Dedifferentiated amniotic fluid mesenchymal stem cell (primary cell): ENCODE results near the gene PARK7.

Experiments
- DNase-seq: peaks from one replicate; pipeline ENCODE4 v3.0.0-alpha.2; 2016; ENCODE audit errors: extremely low spot score

The PARK7 gene

DNA sequence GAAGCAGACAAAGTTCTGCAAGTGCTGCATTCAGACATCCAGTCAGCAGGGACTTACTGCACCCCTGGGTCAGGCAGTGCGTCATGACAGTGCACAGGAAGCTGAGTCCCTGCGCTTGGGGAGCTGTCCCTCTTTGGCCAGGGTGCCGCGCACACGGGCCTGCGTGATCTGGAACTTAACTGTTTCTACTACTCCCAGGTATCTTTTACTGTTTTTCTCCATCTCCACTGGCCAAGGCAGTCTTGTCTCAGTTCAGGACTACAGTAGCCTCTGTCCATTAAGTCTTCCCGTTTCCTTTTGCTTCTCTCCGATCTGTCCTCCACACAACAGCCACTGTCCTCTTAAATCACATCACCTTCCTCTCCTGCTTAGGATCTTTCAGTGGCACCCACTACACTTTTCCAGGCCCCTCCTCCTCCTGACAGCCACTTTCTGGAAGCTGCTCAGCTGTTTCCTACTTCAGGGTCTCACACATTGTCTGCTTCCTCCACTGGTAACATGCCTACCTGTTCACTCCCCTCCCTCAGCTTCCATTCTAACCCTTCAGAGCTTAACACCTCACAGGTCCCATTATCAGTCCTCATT, 48.7 kb downstream of the PARK7 start:
- DNase-seq, result no peak

DNA sequence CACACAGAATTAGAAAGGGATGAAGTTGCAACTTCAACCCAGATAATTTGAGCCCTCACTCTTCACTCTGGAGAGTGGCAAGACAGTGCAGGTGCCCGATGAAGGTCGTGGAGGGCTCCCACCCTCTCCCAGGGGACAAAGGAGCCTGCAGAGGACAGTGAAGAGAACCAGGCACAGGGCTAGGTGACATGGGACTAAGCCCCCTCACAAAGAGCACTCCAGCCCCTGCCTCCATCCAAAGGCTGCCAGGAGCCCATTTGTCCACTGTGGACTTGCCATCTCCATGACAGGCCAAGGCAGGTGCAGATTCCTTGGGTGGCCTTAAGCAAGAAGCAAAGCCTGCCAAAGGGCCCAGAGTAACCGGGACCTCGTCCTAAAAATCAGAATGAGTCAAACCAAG, 49.5 kb downstream of the PARK7 start:
- DNase-seq, result no peak

DNA sequence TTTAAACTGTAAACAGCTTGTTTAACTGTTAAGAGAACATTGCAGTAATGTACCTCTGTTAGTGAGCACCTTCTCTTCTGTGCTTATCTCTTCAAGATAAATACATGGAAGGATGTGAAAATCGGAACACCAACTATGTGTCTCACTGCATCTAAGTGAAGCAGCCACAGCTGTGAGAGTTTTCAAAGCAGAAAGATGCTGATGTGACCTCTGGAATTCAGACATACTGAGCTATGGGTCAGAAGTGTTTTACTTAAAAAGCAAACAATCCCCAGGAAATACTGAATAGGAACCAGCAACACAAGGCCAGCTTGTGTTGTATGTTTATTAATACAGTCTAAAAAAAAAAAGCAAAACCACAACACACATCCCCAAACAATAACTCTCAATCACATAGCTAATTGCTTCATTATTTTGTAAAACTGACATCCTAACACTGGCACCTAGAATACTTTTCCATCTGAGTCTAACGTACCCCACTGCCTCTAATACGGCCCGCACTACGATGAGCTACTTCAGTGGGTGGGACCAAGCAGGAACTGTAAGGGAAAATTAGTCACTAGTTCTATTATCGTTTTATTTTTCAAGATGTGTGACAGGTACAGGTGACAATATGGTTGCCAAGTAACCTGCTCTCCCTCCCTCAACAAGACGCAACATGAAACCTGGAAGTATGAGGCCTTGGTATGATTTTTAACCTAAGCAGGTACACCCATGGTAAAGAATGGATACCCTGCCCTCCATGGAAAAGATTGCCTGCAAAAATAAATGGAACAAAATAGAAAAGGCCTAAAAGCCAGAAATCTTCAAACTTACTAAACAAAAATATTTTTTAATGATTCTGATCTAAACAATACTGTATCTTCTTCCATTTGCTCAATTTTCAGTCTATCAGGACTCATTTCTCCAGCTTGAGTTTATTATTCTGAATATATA, 50.7 kb downstream of the PARK7 start:
- no peak for DNase-seq

DNA sequence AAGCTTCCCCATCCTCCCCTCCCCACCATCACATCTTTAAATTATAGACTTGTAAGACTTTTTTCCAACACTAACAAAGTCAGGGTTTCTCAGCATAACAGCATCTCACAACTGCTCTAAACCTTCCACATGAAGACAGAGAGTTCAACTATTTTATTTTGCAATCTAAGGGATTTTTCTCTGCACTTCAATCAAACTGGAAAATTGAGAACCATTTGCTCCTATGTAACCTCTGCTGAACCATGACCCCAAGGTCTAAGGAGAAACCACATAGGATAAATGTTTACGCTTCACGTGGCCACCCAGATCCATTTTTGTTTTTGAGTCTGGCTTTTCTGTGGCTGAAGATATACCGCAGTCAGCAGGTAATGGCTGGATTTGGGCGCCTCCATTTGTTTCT, 51.4 kb downstream of the PARK7 start:
- DNase-seq, result no peak

DNA sequence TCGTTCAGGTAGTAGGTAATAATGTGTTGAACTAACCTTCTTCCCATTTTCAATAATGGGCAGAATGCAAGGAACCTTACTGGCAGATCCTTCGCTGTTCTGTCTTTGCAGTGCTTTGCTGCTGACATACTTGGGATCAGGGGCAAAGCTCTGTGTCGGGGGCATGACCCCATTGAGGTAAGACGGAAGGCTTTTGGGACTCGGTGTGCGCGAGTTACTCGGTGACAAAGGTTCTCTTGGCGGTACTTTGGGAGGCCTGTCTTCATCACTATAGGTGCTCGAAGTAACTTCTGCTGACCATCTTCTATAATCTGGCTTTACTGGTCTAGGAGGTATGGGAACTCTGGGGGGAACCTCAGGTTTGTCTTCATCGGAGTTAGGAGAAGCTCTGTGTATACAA, 51.9 kb downstream of the PARK7 start:
- DNase-seq, result no peak

DNA sequence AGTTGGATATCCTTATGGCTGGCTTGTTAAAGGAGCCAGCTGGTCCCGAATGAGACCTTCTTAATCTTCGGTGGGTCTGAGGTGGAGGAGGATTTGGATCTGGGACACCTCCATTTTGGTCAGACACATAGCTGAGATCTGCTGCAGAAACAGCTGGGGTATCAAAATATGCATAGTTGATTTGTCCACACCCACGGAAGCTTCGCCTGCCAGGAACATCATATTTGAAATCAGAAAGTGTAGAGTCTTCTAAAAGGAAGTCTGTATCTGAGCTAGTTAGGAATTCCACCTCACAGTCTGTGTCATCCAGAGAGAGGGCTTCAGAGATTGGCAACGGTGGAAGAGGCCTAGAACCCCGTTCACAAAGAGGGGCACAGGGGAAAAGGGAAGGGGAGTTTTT, 52.3 kb downstream of the PARK7 start:
- DNase-seq, result no peak

DNA sequence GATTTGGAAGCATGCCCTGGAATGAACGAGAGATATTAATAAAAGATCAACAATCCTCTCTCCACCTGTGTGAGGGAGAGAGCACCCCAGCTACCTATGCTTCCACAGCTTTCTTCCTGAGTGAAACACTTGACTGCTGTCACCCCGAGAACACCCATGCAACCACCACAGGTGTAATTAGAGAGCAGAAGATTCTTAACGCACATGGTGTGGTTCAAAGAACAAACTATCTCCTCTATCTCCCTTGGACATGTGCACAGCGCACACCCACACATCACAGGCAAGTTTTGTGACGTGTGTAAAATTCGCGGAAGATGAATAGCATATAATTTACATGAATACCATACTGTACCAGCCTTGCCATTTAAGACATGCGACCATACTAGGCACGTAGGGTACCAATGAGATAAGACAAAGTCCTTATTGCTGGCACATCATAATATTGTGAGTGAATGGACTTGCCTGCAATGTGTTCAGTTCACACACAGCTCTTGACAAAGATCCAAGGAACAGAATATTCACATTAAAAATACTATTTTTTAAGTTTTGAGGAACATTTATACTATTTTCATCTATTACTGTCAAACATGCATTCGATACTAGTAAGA, 53.0 kb downstream of the PARK7 start:
- DNase-seq, result no peak

DNA sequence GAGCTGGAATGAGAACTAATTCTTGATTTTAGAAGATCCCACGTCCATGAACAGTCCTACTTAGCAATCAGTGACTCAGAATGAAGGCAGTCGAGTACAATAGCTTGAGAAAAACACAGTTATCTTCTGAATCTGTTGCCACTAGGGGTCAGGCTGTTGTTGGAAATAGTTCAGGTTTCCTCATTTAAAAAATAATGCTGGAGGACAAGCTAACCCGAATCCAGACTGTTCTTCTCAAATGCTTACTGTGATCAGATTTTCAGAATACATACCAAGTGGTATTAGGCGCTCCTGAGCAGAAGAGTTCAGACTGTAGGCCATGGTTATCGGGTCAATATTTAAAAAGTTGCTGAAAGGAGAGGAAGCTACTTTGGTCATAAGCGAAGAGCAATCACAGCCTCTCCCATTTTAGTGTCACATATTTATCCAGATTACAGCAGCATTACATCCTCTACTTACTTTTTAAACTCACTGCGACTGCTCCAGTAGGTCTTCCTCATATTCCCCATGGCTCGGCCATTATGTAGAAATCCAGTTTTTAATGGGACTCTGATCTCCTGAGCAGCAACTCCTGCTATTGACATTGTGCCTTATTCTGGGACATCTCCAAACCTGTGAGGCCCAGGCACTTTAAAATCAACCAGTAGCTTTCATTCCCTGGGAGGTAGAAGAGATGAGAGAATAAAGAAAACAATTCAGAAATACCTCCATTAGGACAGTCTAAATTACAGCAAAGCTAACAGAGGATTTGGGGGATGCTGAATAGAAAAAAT, 53.7 kb downstream of the PARK7 start:
- peak; percentile 90 for DNase-seq

DNA sequence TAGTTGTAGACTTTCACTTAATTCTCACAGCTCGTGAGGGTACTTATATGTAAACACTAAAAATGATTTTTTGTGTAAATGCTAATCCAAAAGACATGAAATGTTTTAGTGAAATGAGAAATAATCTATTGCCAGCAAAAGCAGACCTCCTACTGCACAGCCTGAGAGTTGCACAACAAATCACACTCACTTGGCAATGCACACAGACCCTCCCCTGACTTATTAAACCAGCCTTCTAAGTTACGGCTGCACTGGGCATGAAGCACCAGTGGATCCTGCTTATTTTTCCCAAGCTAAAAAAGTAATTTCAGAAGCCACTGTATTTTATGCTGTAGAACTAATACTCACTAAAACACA, 54.3 kb downstream of the PARK7 start:
- no peak for DNase-seq

DNA sequence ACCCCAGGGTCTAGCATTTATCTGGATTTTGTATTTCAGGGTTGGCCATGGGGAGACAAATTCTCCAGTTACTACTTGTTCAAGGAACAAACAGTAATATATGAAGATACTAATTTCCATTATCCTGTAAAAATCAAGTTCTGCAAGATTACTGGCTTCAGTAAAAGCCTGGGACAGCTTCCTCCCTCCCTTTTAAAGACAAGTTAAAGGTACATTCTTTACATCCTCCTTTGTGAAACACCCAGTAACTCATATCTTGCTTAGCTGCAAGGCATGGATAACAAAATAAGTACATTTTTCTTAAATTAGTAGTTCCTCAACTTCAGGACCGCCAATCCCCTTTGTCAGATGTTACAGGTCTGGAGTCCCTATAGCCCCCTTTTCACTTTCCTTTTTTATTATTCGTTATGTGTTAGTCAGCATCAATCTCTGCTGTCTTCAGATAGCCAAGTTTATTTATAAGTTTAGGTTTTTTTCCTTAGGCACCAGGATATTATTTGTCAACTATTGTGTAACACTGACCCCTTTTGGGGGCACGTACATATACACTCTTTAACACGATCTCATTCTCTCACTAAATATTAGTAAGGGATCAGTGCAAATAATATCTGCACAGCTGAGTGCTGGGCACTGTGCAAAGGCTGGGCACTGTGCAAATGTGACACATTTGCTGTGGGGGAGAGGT, 54.8 kb downstream of the PARK7 start:
- DNase-seq, result no peak

DNA sequence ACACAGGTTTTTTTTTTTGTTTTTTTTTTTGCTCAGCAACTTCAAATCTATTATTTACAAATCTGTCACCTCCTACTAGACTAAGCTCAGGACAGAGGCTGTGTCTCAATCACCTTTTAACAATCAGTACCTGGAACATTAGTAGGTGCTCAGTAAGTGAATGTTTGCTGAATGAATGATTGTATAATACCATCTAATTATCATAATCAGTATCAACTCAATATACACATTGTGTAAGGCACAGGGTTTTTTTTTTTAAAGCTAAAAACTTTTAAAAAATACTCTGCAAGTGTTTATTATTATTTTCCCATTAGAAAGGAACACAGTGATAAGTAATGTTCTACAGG, 55.4 kb downstream of the PARK7 start:
- DNase-seq, result no peak

DNA sequence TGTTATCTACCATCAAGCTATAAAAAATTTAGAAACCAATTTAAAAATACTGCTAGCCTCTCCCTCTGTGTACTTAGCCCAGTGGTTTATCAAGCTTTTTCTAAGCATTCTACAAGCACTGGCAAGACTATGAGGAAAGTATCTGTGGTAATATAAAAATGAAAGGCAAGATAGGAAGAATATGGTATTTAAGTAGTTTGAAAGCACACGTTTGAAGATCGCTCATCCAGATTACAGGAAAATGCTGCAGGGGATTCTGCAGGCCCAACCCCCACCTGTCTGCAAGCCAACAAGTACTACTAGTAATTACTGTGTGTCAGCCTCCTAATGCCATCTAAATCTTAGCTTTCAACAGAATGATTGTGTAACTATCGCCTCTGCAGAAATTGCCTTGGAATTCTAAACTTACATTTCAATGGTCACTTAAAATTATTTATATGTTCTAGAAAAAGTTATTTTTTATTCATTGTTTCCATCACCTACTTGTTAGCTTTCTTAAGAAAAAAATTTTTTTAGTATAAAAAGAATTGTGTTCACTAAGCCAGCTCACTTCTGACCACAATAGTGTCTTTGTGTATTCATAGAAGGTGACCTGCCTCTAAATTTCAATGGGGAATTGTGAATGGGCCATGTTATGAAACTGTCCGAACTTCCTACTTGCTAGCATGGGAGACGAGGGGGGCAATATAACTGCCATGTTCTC, 56.1 kb downstream of the PARK7 start:
- no peak for DNase-seq

DNA sequence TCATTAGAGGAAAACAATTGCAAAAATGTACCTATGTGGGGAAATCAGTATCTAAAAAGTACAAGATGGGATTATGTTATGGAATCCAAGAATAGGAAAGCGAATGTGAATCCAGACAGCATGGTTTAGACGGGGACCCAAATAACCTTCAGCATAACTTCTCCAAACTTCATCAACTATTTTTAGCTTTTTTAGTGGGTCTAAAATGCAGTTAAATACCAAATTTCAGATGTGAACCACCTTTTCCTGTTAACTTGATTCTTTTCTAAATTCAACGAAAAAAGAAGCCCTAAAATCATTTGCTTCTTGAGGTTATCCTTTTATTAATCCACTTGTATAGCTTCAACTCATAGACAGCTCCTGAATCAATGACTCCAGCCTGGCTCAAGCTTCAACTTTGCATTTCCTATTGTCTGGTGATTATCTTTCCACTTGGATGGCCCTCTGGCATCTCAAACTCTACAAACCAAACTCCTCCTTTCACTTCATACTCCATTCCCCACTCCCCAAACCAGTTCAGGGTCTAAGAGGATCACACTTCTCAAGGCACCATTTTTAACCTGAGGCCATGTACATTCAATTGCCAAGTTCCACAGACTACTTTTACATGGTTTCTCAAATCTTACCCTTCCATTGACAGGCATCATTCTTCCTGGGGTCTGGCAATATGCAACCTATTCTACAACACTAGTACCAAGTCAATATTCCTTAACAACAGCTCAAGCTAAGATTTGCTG, 57.1 kb downstream of the PARK7 start:
- DNase-seq, result no peak

DNA sequence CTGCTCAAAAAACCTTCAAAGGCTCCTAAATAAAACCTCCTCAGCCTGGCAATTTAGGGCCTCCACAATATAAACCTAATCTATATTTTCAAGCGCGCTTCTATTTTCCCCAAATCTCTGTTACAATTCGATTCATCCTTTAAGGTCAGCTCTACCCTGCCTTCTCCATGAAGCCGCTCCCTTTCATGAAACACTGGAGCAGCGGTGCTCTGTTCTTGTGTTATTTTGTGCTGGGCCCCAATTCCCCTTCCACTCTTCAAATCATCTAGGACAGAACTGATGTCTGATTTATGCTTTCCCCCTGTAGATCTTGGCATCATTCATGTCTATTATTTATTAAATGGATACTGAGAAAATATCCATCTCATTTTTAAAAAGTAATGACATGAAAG, 57.7 kb downstream of the PARK7 start:
- no peak for DNase-seq

DNA sequence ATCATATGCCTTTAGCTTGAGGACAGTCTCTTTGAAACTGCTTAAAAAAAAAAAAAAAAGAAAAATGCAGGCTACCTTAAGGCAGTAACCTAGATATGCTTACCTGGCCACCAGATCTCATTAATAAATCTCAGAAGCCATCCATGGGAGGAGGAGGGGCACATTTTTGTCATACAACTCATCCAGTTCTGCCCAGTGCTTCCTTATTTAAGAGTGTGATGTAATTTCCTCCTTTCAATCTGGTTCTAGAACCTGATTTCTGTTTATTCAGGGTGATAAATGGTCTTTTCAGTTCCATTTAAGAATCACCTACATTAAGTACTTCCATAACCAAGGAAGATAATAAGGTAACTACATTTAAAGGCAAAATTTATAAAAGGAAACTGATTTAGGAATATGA, 58.5 kb downstream of the PARK7 start:
- DNase-seq, result no peak

DNA sequence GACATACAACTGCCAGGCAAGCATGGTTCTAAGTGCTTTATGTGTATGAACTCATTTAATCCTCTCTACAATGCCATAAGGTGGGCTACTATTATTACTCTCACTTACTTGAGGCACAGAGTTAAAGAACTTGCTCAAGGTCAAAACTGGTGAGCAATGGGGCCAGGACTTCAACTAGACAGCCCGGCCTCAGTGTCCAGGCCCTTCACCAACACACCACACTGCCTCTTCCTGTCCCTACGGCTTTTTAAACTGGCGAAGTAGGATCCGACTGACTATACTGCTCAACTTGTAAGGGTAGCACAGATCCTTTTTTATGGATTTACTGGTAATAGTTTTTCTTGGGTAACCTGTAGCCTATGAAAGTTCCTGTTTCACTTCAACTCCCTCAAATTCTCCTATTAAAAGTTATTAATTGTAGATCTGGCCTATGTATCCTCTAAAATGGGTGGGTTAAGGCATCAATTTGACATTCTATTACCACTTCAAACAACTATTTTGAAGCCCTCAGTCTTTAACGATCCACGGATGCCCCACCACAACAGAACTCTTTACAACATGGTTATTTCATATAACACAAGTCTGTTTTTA, 60.3 kb downstream of the PARK7 start:
- DNase-seq, result no peak

DNA sequence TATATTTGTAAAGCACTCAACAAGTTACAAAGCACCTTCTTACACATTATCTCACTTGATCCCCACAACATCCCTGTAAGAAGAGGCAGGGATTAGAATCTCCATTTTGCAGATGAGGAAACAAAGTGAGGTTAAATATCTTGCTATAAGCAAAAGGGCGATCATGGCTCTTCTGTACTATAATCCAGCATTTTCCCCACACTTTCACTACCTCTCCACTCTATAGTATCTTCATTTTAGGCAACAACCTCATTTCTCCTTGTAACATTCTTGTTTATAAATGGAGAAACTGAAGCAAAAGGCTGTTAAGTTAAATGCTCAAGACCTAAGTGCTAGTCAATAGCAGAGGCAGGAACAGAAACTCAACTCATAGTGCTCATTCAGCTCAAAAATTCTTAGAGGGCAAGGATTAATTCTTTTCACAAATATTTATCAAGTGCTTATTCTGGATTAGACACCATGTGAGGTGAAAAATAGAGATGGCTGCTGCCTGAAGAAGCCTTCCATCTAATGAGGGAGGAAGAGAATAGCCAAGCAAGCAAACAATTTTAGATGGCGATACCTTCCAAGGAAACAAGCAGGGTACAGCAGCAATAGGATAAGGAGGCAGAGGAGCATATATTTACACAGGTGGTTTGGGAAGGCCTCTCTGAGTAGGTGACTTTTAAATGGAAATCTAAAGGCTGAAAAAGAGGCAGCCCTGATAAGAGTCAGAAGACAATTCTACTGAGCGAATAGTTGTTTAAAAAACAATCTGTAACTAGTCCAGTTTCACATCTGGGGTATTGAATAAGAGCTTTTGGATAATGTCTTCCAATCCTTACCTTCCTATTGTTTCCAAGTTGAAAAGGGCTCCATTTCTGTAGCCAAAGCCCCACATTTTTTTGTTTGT, 61.1 kb downstream of the PARK7 start:
- DNase-seq, result no peak

DNA sequence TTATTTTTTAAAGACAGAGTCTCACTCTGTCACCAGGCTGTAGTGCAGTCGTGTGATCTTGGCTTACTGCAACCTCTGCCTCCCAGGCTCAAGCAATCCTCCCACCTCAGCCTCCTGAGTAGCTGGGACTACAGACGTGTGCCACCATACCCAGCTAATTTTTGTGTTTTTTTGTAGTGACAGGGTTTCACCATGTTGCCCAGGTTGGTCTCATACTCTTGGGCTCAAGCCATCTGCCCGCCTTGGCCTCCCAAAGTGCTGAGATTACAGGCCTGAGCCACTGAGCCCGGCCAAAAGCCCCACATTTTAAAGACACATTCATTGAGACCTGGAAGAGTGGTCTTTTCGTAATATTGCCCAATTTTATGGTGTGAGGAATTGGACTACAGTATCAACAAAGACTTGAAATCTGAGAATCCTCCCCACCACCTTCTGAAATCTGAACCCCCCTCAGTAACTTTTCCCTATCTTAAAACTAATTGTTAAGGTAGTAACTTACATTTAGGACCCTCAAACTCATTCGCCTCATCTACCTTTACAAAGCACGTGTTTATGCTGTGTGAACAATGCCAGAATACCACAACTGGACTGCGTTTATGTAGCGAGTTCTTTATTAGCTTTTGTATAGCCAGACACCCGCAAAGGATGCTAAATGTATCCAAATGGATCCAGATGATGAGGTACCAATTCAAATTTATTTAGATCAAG, 61.9 kb downstream of the PARK7 start:
- no peak for DNase-seq

DNA sequence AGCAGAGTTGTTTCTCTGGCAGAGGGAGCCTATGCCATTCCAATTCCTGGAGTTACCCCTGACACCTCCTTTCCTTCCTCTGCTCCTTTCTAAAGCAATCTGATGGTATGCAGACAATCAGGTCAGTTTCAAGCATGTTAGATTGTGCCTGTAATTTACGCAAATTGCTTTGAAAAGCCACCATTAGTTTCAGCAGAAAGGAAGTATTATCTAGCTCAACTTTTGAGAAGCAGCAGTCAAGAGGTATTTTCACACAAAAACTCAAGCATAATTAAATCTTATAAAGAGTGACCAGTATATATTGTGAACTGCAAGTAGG, 62.4 kb downstream of the PARK7 start:
- DNase-seq, result no peak
